Activated naive CD8-positive, alpha-beta T cell treated with anti-CD3 and anti-CD28 coated beads, Interleukin-2, amount 10 ng/mL, durations not matched to agents 7 days and 5 days (primary cell): Measurements from ENCODE around the gene CAPN13. TPM values are rescaled to one million over a fixed set of nuclear protein-coding genes. Genes with fewer than 3 reads are reported as not detected.
A peak's percentile ranks its signal among the peaks of the same experiment; 100 is the strongest.

Source experiments
- ATAC-seq: fragments of 150-1000 bp; cut with Tn5 transposase; one replicate; pipeline ENCODE4 v1.10.0; 2021; ENCODE audit warnings: low read depth, moderate library complexity
- POLR2A ChIA-PET: fragments of 350-600 bp; sonication (Branson Sonifier 250); formaldehyde crosslinking; loops from one replicate; lab custom pipeline; 2021; ENCODE audit warnings: antibody characterized with exemption; lab: Charles Lee
- DNase-seq: peaks from one replicate; pipeline ENCODE4 v3.0.0; 2021
- H3K27ac Mint-ChIP-seq: one replicate; pipeline ENCODE4 v1.8.0; 2022; ENCODE audit warnings: mild to moderate bottlenecking, mixed read lengths
- H3K27me3 Mint-ChIP-seq: one replicate; pipeline ENCODE4 v1.8.0; 2022; ENCODE audit warnings: mild to moderate bottlenecking, moderate library complexity, mixed read lengths
- H3K36me3 Mint-ChIP-seq: one replicate; pipeline ENCODE4 v1.8.0; 2021; ENCODE audit warnings: mild to moderate bottlenecking, mixed read lengths
- H3K4me1 Mint-ChIP-seq: one replicate; pipeline ENCODE4 v1.8.0; 2021; ENCODE audit warnings: mixed read lengths
- H3K4me3 Mint-ChIP-seq: one replicate; pipeline ENCODE4 v1.8.0; 2022; ENCODE audit warnings: mild to moderate bottlenecking, moderate library complexity, mixed read lengths
- H3K9me3 Mint-ChIP-seq: one replicate; pipeline ENCODE4 v1.8.0; 2021; ENCODE audit warnings: mixed read lengths
- total RNA-seq, 2 experiments: library from RNA; stranded (reverse); gene quantifications; one replicate each; pipeline ENCODE4 v1.2.3, GENCODE V29; 2021

The CAPN13 gene
- total RNA-seq, 2 experiments from 2014 or later = not detected

DNA sequence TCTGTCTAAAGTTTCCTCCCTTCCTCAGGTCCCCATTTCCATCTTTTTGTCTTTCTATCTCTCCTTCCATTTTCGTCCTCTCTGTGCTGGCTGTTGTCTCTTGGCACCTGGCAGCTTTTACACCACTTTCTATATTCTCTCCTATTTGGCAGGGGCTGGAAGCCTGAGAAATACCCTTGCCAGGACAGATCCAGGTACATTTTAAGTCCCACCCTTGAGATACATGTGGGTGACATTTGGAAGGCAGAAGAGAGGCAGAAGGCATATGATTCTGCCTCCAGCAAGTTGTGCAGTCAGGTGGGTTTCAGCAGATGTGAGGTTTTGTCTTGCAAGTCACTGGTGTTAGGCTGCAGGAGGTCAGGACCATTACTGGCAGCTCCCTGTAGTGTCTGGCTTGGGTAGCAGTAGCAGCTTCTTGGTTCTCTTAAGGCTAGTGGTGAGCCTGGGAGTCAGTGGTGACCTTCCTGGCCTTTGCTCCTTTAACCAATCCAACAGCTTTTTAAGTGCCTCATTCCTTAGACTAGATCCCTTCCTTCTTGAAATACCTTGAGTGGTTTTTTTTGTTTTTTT lies 90.1 kb downstream of the CAPN13 start:
- Mint-ChIP-seq H3K9me3 (no peaks in the 10 kb centered on the region), H3K27me3 (peaks cover 9% of the 10 kb centered on the region), H3K4me1 (peaks cover 7% of the 10 kb centered on the region), H3K36me3 (no peaks in the 10 kb centered on the region), H3K27ac (no peak overlapping the region), H3K4me3 (no peak overlapping the region)
- no peak for ATAC-seq
- DNase-seq = no peak
- POLR2A ChIA-PET = no interaction called here

DNA sequence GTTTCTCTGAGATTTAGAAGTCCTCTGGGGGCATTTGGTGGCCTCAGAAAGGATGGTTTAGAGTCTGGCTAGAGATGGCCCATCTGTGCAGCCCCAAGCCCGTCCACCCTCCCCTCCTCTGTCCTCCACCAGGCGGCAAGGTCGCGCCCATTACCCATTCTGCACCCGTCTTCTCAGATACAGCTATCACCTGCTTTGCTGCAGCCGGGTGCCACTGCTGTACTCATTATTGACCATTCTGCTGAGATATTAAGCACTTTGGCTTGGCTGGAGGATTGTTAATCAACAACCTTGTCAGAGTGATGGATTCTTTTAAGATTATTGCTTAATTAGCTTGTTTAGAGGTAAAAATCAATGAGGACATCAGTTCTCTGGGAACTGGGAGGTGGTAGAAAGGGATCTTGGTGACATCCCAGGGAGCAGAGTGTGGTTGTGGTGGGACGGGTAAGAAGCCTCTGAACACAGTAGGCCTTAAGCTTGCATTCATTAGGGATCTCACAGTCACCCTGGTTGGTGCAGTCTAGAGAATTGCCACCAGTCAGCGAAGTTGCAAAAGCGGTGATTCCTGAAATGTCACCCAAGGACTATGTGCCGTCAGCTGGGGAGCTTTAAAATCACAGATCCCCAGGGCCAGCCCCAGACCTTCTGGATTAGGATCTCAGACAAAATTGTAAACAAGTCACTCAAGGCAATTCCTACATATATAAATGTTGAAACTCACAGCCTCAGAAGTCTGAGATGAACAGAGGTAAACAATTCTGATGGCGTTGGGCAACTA lies 90.9 kb downstream of the CAPN13 start:
- Mint-ChIP-seq H3K27ac (no peak overlapping the region), H3K36me3 (no peaks in the 10 kb centered on the region), H3K9me3 (no peaks in the 10 kb centered on the region), H3K4me3 (no peak overlapping the region), H3K27me3 (peaks cover 9% of the 10 kb centered on the region), H3K4me1 (peaks cover 7% of the 10 kb centered on the region)
- no peak for DNase-seq
- POLR2A ChIA-PET = no interaction called here
- no peak for ATAC-seq

DNA sequence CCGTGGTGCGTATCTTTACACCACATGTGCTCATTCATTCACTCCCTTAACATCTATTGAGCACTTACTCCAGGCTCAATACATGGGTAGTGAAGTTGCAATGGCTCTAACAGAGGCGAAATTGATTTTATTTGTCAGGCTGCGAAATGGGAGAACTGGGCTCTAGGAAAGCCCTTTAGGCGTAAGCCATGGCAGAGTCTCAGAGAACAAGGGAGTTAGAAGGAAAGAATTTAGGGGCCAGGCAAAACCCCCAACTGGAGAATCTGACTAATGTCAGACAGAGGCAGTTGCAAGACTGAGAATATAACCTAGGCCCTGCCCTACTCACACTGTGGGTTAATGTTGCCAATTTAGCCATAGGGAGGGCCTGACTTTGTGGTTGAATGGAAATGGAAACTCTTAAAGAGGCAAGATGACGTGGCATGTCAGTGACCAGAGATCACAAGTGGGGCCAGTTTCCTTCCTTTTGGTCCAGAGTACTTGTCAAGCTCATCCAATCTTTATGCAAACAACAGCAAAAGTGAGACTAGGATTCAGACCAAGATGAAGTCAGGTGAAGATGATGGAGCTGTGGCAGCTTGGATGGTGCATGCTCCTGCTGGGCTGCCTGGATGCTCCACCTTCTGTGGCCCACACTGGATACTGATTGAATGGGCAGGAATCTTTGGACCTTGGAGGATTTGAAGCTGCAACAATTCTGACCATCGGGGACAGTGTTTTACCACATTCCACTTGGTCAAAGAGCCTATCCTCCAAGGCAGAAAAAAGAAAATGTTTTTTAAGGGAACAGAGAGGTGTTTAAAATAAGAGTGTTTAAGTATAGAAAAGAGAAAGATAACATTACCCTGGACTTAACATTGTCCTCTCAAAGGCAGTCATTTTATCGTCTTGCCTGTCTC lies 92.2 kb downstream of the CAPN13 start:
- H3K27ac Mint-ChIP-seq = no peak overlapping the region
- H3K27me3 Mint-ChIP-seq = peaks cover 8% of the 10 kb centered on the region
- DNase-seq (no peak), ATAC-seq (no peak)
- peaks cover 7% of the 10 kb centered on the region for H3K4me1 Mint-ChIP-seq
- H3K36me3 Mint-ChIP-seq = no peaks in the 10 kb centered on the region
- no peak overlapping the region for H3K4me3 Mint-ChIP-seq
- POLR2A ChIA-PET = no interaction called here
- H3K9me3 Mint-ChIP-seq = no peaks in the 10 kb centered on the region

DNA sequence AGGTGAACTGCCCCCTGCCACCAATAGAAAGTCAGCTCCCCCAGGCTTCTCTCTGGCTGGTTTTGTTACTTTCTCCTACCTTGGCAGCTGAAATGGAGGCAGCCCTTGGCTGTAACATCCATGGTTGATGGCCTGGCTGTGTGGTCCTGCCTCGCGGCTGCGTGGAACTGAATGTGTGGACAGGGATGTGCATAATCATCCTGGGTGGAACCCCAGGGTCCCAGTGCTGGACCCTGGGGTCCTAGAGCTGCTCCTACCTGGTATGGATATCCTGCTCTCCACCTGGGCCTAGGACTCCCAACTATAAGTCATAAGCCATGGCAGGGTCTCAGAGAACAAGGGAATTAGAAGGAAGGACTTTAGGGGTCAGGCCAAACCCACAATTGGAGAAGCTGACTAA lies 93.5 kb downstream of the CAPN13 start:
- ATAC-seq (no peak), DNase-seq (no peak)
- POLR2A ChIA-PET = no interaction called here

DNA sequence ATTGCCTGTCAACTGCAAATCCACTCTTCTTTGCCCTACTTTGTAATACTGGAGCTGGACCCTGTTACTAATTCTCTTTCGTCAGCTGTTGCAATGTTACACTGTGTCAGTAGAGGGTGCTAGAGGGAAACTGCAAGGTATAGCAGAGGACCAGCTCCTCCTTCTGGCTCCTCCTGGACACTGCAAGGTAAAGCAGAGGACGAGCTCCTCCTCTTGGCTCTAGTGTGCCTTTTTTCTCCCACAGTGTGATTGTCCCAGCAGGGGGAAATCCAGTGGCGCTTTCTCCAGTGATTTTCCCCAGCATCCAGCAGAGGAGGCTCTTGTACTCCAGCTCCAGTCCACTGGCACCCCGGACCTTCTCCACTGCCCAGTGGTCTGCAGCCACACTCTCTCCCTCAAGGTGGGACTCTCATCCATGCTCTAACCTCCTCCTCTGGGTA lies 95.6 kb downstream of the CAPN13 start:
- Mint-ChIP-seq H3K9me3 (no peaks in the 10 kb centered on the region), H3K36me3 (no peaks in the 10 kb centered on the region), H3K4me3 (no peak overlapping the region)

More for the DNA sequence above, 93.5 kb downstream of the CAPN13 start:
- Mint-ChIP-seq H3K27ac (peak overlapping the region; percentile 48), H3K27me3 (no peaks in the 10 kb centered on the region), H3K9me3 (no peaks in the 10 kb centered on the region), H3K36me3 (no peaks in the 10 kb centered on the region), H3K4me1 (peaks cover 7% of the 10 kb centered on the region), H3K4me3 (no peak overlapping the region)

DNA sequence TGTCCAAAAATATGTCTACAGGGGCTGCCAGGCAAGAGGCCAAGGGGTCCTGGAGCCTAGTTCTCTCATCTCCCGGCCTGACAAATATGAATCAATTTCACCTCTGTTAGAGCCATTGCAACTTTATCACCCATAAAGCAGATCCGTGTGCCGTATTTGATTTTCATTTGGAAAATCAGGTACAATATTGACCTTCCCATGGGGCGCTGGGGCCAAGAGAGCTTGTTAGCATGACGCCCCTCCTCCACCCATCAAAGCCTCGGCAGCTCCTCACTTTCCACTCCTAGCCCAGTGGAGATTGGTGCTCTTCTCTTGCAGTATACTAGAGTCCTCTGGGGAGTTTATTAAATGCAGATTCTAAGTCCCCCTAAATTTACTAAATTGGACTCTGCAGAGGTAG lies 96.8 kb downstream of the CAPN13 start:
- H3K36me3 Mint-ChIP-seq = no peaks in the 10 kb centered on the region
- H3K9me3 Mint-ChIP-seq = no peaks in the 10 kb centered on the region
- no peaks in the 10 kb centered on the region for H3K27me3 Mint-ChIP-seq
- peaks cover 7% of the 10 kb centered on the region for H3K4me1 Mint-ChIP-seq
- ATAC-seq (no peak), DNase-seq (no peak)
- H3K27ac Mint-ChIP-seq = no peak overlapping the region
- H3K4me3 Mint-ChIP-seq = no peak overlapping the region
- POLR2A ChIA-PET = no interaction called here

More for the DNA sequence above, 95.6 kb downstream of the CAPN13 start:
- POLR2A ChIA-PET = interaction anchor here (0.7 to 1.1 kb wide), 2 partner anchors 509 to 546 kb away, joined by 3 to 9 read pairs; no protein-coding TSS in a partner anchor
- no peak overlapping the region for H3K27ac Mint-ChIP-seq
- peak; percentile 68 for ATAC-seq
- H3K27me3 Mint-ChIP-seq = no peaks in the 10 kb centered on the region
- H3K4me1 Mint-ChIP-seq = peaks cover 7% of the 10 kb centered on the region
- peak; percentile 74 for DNase-seq

DNA sequence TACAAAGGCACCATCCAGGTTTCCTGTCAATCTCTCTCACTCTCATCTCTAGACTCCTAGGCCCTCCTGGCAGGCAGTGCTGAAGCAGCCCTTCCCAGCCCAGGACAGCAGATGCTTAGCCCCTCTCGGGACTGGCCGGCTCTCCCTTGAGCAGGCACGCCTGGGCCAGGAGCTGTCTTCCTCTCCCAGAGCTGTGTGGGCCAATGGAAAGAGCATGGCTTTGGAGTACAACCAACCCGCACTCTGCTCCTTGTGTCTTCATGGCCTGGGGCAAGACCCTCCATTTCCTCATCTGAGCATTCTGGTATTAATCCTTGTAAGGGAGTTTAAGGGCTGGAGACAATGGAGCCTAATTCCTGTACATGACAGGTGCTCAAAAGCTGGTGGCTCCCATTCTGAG lies 97.2 kb downstream of the CAPN13 start:
- Mint-ChIP-seq H3K27ac (no peak overlapping the region), H3K4me3 (no peak overlapping the region), H3K9me3 (no peaks in the 10 kb centered on the region), H3K4me1 (peaks cover 7% of the 10 kb centered on the region), H3K27me3 (no peaks in the 10 kb centered on the region), H3K36me3 (no peaks in the 10 kb centered on the region)
- DNase-seq = no peak
- no peak for ATAC-seq
- POLR2A ChIA-PET = no interaction called here

DNA sequence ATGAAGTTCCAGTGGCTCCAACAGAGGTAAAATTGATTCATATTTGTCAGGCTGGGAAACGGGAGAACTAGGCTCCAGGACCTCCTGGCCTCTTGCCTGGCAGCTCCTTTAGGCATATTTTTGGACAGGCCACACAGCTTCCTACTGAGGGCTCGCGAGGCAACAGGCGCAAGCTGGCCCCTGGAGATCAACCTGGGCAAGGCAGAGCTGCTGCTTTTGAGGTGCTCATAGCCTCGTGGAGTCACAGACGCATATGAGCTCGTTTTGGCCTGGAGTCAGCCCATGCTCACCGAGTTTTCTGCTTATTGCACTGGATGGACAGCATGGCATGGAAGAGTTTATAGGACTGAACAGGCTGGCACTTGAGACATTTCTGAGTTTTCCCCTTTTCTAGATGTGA lies 97.7 kb downstream of the CAPN13 start:
- DNase-seq (no peak), ATAC-seq (no peak)
- POLR2A ChIA-PET = interaction anchor here (0.8 to 1.1 kb wide), 2 partner anchors 478 to 563 kb away, joined by 3 to 4 read pairs; partner anchors contain the start of genes LBH and YPEL5
- Mint-ChIP-seq H3K4me3 (no peak overlapping the region), H3K9me3 (no peaks in the 10 kb centered on the region), H3K27ac (no peak overlapping the region), H3K36me3 (no peaks in the 10 kb centered on the region), H3K4me1 (peaks cover 5% of the 10 kb centered on the region), H3K27me3 (no peaks in the 10 kb centered on the region)

DNA sequence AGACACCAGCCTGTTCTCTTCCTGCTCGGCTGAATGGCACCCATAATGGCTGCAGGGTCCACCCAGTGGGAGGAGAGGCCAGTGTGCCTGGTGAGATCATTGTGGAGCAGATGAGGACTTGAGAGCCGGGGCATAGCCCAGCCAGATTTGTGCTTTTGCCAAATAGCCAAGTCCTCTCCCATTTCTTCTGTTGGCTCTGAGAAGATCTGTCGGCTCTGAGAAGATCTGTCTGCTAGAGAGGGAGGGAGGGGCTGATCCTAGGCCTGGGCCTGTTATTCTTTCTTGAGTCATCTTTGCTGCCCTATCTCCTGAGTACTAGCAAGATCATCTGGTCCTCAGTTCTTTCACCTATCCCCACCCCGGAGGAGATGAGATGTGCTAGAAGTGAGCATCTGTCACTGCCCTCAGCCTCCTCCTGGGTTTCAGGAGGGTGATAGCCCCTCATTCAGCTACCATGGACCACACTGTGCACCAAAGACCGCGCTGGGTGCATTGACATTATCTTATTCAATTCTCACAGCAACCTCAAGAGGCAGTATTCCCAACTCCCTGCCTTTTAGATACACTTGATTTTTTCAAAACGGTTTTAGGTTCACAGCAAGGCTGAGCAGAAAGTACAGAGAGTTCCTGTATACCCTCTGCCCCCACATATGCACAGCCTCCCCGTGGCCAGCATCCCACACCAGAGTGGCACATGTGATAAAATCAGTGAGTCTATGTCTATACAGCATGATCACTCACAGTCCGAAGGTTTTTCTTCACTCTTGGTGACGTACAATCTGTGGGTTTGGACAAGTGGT lies 98.6 kb downstream of the CAPN13 start:
- H3K4me1 Mint-ChIP-seq = no peaks in the 10 kb centered on the region
- H3K9me3 Mint-ChIP-seq = no peaks in the 10 kb centered on the region
- H3K27me3 Mint-ChIP-seq = no peaks in the 10 kb centered on the region
- H3K36me3 Mint-ChIP-seq = no peaks in the 10 kb centered on the region
- no peak overlapping the region for H3K27ac Mint-ChIP-seq
- no peak overlapping the region for H3K4me3 Mint-ChIP-seq
- ATAC-seq (no peak), DNase-seq (no peak)
- POLR2A ChIA-PET = interaction anchor here (0.8 to 1.3 kb wide), 3 partner anchors 478 to 562 kb away, joined by 3 to 4 read pairs (median 3); partner anchors contain the start of genes LBH and YPEL5

DNA sequence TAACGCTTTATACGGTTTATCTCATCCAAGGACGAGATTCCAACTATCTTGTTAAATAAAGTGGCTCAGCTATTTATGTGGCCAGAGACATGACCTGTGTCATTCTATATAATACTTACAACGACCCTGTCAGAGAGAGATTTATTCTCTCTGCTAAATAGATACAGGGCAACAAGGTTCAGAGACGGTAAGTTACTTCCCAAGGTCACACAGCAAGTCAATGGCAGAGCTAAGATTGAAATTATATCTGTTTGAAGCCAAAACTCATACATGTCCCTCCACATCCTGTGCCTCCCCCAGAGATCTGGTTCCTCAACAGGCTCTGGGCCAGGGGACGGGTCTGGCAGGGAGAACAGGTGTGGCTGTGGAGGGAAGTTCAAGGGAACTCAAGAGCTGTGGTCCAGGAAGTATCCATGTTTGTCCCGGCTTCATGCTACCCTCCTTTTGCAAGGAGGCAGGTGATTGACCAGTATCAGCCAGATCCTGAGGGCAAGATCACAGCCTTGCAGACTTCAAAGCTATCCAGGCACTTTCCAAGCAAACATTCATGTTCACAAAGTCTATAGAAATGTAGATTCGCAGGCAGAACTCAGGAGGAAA lies 99.8 kb downstream of the CAPN13 start:
- no peak for ATAC-seq
- Mint-ChIP-seq H3K9me3 (peaks cover 5% of the 10 kb centered on the region), H3K4me1 (no peaks in the 10 kb centered on the region), H3K4me3 (no peak overlapping the region), H3K27ac (no peak overlapping the region), H3K36me3 (no peaks in the 10 kb centered on the region), H3K27me3 (no peaks in the 10 kb centered on the region)
- DNase-seq = no peak
- POLR2A ChIA-PET = interaction anchor here (1.3 kb wide), 1 partner anchor 561 kb away, joined by 3 read pairs; no protein-coding TSS in a partner anchor

DNA sequence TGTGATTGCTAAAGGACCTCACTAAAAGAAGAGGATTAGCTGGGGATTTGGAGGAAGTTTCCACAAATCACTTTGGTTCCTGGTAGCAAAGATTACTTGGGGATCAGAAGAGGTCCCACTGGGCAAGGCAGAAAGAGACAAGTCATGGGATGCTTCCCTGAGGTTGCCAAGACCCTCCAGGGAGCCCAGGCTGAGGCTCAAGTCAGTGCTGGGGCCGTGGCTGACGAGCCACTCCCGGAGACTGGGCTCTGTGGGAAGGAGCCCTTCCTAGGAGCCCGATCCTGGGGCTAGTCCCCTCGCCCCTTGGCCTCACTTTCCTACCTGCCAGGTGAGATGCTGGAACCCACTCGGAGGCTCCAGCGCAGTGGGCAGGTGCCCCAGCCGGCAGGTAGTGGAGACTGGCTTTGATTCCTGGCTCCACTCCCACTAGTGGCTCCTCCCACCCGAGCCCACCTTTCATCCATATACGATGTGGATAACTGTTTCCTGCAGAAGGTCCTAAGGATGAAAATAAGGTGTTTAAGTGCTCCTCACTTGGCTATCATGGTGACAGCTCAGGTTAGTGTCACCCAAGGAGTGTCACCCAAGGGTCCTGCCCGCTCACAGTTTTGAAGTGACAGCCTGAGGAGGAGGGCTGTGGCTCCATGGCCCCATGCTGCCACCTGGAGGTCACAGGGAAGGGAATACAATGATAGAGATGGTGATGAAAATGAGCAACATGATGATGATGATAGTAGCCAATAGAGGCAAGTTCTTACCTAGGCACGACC lies 100.5 kb downstream of the CAPN13 start:
- Mint-ChIP-seq H3K27ac (no peak overlapping the region), H3K4me1 (no peaks in the 10 kb centered on the region)

More for the DNA sequence above, 100.5 kb downstream of the CAPN13 start:
- peaks cover 11% of the 10 kb centered on the region for H3K9me3 Mint-ChIP-seq
- H3K4me3 Mint-ChIP-seq = no peak overlapping the region
- H3K36me3 Mint-ChIP-seq = peaks cover 3% of the 10 kb centered on the region
- POLR2A ChIA-PET = no interaction called here
- peak; percentile 77 for ATAC-seq
- DNase-seq = peak; percentile 67
- H3K27me3 Mint-ChIP-seq = no peaks in the 10 kb centered on the region
